ENCODE measurements around the gene FADS6. TPM values are rescaled to one million over a fixed set of nuclear protein-coding genes. Genes with fewer than 3 reads are reported as not detected.

Gene FADS6
- total RNA-seq, 1 donor from 2014 or later: not detected

DNA sequence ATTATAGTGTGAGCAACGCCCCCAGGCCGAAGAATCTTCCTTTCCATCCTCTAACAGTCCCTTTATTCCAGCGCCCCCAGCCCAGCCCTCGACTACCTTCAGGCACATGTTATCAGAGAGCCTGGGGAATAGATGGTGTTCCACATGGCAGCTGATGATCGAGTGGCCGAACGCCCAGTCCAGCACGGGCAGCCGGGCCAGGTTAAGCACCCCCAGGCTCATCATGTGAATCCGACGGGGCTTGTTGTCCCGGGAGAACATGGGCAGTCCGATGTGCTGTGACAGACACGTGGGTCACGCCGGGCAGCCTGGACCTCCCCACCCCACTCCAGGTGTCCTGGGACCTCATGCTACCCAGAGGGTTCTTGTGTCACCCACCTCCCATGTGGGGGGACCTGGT lies 14.1 kb downstream of the FADS6 start:
- H3K4me1 ChIP-seq: peaks cover 20% of the 10 kb centered on the region
- no peak overlapping the region for H3K4me3 ChIP-seq
- H3K36me3 ChIP-seq: no peaks in the 10 kb centered on the region
- peaks cover 8% of the 10 kb centered on the region for H3K27me3 ChIP-seq (ENCODE audit: low read depth)
- TF ChIP-seq, protein P1, sequence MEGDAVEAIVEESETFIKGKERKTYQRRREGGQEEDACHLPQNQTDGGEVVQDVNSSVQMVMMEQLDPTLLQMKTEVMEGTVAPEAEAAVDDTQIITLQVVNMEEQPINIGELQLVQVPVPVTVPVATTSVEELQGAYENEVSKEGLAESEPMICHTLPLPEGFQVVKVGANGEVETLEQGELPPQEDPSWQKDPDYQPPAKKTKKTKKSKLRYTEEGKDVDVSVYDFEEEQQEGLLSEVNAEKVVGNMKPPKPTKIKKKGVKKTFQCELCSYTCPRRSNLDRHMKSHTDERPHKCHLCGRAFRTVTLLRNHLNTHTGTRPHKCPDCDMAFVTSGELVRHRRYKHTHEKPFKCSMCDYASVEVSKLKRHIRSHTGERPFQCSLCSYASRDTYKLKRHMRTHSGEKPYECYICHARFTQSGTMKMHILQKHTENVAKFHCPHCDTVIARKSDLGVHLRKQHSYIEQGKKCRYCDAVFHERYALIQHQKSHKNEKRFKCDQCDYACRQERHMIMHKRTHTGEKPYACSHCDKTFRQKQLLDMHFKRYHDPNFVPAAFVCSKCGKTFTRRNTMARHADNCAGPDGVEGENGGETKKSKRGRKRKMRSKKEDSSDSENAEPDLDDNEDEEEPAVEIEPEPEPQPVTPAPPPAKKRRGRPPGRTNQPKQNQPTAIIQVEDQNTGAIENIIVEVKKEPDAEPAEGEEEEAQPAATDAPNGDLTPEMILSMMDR (IDR thresholded peaks at IDR 0.05; ENCODE audit: borderline replicate concordance): no peak
- DNase-seq: no peak
- intact Hi-C loops (cut with micrococcal nuclease): no loop called here
- no peak overlapping the region for H3K27ac ChIP-seq (replicated peaks)
- H3K9me3 ChIP-seq (replicated peaks): no peaks in the 10 kb centered on the region

DNA sequence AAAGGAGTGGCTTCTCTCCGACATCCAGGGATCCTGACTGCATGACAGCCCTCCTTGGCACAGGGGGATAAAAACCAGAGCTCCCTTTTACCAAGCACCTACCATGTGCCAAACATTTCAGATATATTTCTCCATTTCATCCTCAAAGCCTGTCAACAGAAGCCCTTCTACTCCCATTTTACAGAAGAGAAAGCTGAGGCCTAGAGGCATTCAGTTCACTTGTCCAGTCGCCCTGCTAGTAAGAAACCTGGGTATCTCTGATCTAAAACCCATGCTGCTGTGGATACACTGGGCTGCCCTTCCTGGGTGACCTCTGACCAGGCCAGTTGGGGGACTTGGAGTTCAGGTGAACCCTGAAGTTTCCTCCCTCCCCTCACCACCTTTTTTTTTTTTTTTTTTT lies 14.8 kb downstream of the FADS6 start:
- Histone ChIP-seq H3K4me1 (peaks cover 27% of the 10 kb centered on the region), H3K36me3 (no peaks in the 10 kb centered on the region), H3K9me3 (replicated peaks) (no peaks in the 10 kb centered on the region), H3K27ac (replicated peaks) (no peak overlapping the region), H3K27me3 (ENCODE audit: low read depth) (peaks cover 8% of the 10 kb centered on the region), H3K4me3 (no peak overlapping the region)
- intact Hi-C loops (cut with micrococcal nuclease): no loop called here
- DNase-seq: no peak
- TF ChIP-seq, protein P1 (IDR thresholded peaks at IDR 0.05; ENCODE audit: borderline replicate concordance): no peak

DNA sequence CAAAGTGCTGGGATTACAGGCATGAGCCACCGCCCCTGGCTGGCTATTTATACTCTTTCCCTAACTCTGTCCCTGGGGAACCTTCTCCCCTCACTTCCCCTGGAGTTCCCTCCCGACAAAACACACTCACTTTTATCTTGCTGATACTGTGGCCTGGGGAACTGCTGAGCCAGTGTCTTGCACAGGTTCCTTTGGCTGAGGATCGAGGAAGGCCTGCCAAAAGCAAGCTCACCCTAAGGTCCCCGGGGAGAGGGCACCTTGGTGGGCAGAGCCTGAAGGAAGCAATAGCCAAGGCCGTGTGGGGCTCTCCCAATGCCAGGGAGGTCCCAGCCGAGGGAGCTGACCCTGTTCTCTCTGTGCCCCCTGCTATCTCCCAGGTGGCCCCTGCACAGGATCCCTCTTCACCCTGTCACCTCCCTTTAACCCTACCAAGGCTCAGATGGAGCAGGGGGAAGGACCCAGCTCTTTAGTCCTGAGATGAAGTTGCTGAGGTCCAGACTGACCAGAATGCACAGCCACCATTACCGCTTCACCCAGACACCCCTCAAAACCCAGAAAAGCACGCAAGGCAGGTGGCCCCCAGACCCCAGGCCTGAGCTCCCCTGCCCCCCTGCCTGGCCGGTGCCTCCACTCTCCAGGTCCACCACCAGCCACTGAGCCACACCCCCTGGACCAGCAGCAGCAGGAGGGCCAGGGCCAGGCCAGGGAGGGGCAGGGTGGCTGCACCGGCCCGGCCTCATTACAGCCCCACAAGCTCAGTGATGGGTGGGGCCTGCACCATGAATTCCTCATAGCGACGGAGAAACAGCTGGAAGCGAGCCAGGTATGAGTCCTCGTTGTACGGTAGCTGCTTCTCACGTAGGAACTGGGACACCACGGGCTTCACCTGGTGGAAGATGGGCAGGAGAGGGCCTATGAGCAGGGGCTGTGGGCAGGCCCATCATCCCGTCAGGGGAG lies 15.6 kb downstream of the FADS6 start:
- no peaks in the 10 kb centered on the region for H3K36me3 ChIP-seq
- peaks cover 29% of the 10 kb centered on the region for H3K4me1 ChIP-seq
- no peak overlapping the region for H3K4me3 ChIP-seq
- no peak for DNase-seq
- H3K9me3 ChIP-seq (replicated peaks): no peaks in the 10 kb centered on the region
- intact Hi-C loops (cut with micrococcal nuclease): no loop called here
- TF ChIP-seq, protein P1 (IDR thresholded peaks at IDR 0.05; ENCODE audit: borderline replicate concordance): no peak
- peaks cover 3% of the 10 kb centered on the region for H3K27me3 ChIP-seq (ENCODE audit: low read depth)
- H3K27ac ChIP-seq (replicated peaks): peak overlapping the region; percentile 38

DNA sequence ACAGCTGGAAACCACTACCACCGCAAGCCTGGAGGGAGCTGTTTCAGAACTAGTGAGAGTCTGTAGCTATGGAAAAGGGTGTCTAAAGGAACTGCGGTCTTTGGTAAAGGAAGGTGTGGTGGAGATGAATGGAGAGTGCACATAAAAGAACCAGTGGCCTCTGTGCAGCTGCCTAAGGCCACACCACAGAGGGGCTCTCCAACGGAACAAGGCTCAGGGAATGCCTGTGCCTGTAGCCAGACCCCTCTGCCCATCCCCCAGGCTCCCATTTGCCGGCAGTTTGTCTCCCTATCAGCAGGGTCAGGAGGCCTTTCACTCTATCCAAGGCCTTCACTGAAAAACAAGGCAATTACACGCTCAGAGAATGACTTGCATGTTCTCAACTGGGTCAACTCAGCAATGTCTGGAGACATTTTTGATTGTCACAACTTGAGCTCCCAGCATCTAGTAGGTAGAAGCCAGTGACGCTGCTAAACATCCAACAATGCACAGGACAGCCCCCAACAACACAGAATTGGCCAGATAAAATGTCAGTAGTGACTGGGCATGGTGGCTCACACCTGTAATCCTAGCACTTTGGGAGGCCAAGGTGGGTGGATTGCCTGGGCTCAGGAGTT lies 17.3 kb downstream of the FADS6 start:
- H3K4me1 ChIP-seq: peaks cover 45% of the 10 kb centered on the region
- intact Hi-C loops (cut with micrococcal nuclease): no loop called here
- no peak overlapping the region for H3K27ac ChIP-seq (replicated peaks)
- no peaks in the 10 kb centered on the region for H3K27me3 ChIP-seq (ENCODE audit: low read depth)
- TF ChIP-seq, protein P1 (IDR thresholded peaks at IDR 0.05; ENCODE audit: borderline replicate concordance): no peak
- no peaks in the 10 kb centered on the region for H3K9me3 ChIP-seq (replicated peaks)
- H3K4me3 ChIP-seq: no peak overlapping the region
- DNase-seq: no peak
- H3K36me3 ChIP-seq: no peaks in the 10 kb centered on the region

DNA sequence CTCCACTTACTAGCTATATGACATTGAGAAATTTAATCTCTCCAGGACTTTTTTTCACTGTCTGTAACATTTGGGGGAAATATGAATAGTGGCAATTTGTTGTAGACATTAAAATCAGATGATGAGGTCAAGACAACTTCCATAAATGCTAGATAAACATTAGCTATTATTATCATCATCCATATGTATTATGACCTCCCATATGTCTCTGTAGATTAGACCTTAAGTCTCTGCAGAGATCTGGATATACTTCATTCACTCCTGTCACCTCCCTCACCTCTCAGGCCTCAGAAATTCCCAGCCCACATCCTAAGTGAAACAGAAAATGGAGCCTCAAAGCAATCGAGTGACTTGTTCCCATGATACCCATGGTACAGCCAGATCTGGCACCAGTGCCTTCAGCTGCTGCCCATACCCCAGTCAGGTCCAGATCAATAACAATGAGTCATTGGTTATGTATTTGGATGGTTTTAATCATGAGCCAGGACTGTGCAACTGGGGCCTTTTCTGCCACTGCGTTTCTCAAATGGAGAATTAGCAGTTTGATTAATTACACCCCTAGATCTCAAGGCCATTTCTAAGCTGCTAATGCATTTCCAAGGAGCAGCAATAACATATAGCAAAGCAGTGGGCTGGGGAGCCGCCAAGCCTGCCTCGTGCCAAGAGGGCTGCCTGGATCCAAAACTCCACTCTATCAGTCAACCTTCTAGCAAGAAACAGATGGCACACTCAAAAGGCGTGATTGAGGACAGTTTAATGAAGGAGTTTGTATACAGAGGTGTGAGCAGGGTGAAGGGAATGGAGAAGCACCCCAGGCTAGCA lies 18.1 kb downstream of the FADS6 start:
- Histone ChIP-seq H3K27ac (replicated peaks) (no peak overlapping the region), H3K4me1 (peaks cover 45% of the 10 kb centered on the region), H3K9me3 (replicated peaks) (no peaks in the 10 kb centered on the region), H3K27me3 (ENCODE audit: low read depth) (no peaks in the 10 kb centered on the region), H3K36me3 (no peaks in the 10 kb centered on the region), H3K4me3 (no peak overlapping the region)
- DNase-seq: no peak
- TF ChIP-seq, protein P1 (IDR thresholded peaks at IDR 0.05; ENCODE audit: borderline replicate concordance): no peak
- intact Hi-C loops (cut with micrococcal nuclease): no loop called here

Data from left ventricle myocardium inferior (tissue), 1 donor.